ENCODE measurements around the gene B4GALT1.

The B4GALT1 gene

GRCh38 chr9:33192493-33193255, 25.5 kb upstream of the B4GALT1 start:
- H3K36me3 ChIP-seq (ENCODE audit: control insufficient read depth, low read depth, low read length): no peaks in the 10 kb centered on the region
- H3K4me3 ChIP-seq (ENCODE audit: low read length): no peak overlapping the region
- no peaks in the 10 kb centered on the region for H3K4me1 ChIP-seq (ENCODE audit: control insufficient read depth, low read depth, low read length)
- no peaks in the 10 kb centered on the region for H3K27me3 ChIP-seq (ENCODE audit: control insufficient read depth, insufficient read depth, low read length)
- no peaks in the 10 kb centered on the region for H3K9me3 ChIP-seq (ENCODE audit: control insufficient read depth, low read depth, low read length)
- no peak overlapping the region for H3K9ac ChIP-seq (ENCODE audit: low read length)
- H3K27ac ChIP-seq (ENCODE audit: low read length): no peak overlapping the region

- no peaks in the 10 kb centered on the region for H3K4me1 ChIP-seq (ENCODE audit: control insufficient read depth, low read depth, low read length)
- no peak overlapping the region for H3K9ac ChIP-seq (ENCODE audit: low read length)
- H3K27ac ChIP-seq (ENCODE audit: low read length): no peak overlapping the region
- no peaks in the 10 kb centered on the region for H3K27me3 ChIP-seq (ENCODE audit: control insufficient read depth, insufficient read depth, low read length)
- no peak overlapping the region for H3K4me3 ChIP-seq (ENCODE audit: low read length)
- no peaks in the 10 kb centered on the region for H3K36me3 ChIP-seq (ENCODE audit: control insufficient read depth, low read depth, low read length)
- no peaks in the 10 kb centered on the region for H3K9me3 ChIP-seq (ENCODE audit: control insufficient read depth, low read depth, low read length)
Measured at GRCh38 chr9:33190021-33190705, 23.0 kb upstream of the B4GALT1 start.

- Histone ChIP-seq H3K4me1 (ENCODE audit: control insufficient read depth, low read depth, low read length) (no peaks in the 10 kb centered on the region), H3K36me3 (ENCODE audit: control insufficient read depth, low read depth, low read length) (no peaks in the 10 kb centered on the region), H3K9ac (ENCODE audit: low read length) (no peak overlapping the region), H3K4me3 (ENCODE audit: low read length) (no peak overlapping the region), H3K27ac (ENCODE audit: low read length) (no peak overlapping the region), H3K9me3 (ENCODE audit: control insufficient read depth, low read depth, low read length) (no peaks in the 10 kb centered on the region), H3K27me3 (ENCODE audit: control insufficient read depth, insufficient read depth, low read length) (no peaks in the 10 kb centered on the region)
Measured at GRCh38 chr9:33189331-33189791, 22.2 kb upstream of the B4GALT1 start.

- Histone ChIP-seq H3K27me3 (ENCODE audit: control insufficient read depth, insufficient read depth, low read length) (no peaks in the 10 kb centered on the region), H3K9ac (ENCODE audit: low read length) (no peak overlapping the region), H3K4me1 (ENCODE audit: control insufficient read depth, low read depth, low read length) (no peaks in the 10 kb centered on the region)
Measured at GRCh38 chr9:33188711-33189110, 21.6 kb upstream of the B4GALT1 start.

GRCh38 chr9:33187519-33188218, 20.5 kb upstream of the B4GALT1 start:
- Histone ChIP-seq H3K36me3 (ENCODE audit: control insufficient read depth, low read depth, low read length) (no peaks in the 10 kb centered on the region), H3K27me3 (ENCODE audit: control insufficient read depth, insufficient read depth, low read length) (no peaks in the 10 kb centered on the region), H3K9ac (ENCODE audit: low read length) (no peak overlapping the region), H3K9me3 (ENCODE audit: control insufficient read depth, low read depth, low read length) (no peaks in the 10 kb centered on the region), H3K27ac (ENCODE audit: low read length) (no peak overlapping the region), H3K4me3 (ENCODE audit: low read length) (no peak overlapping the region), H3K4me1 (ENCODE audit: control insufficient read depth, low read depth, low read length) (no peaks in the 10 kb centered on the region)

More at GRCh38 chr9:33188711-33189110, 21.6 kb upstream of the B4GALT1 start:
- no peaks in the 10 kb centered on the region for H3K9me3 ChIP-seq (ENCODE audit: control insufficient read depth, low read depth, low read length)
- H3K27ac ChIP-seq (ENCODE audit: low read length): no peak overlapping the region
- no peaks in the 10 kb centered on the region for H3K36me3 ChIP-seq (ENCODE audit: control insufficient read depth, low read depth, low read length)
- H3K4me3 ChIP-seq (ENCODE audit: low read length): no peak overlapping the region

GRCh38 chr9:33186457-33187168, 19.5 kb upstream of the B4GALT1 start:
- H3K36me3 ChIP-seq (ENCODE audit: control insufficient read depth, low read depth, low read length): no peaks in the 10 kb centered on the region
- no peaks in the 10 kb centered on the region for H3K9me3 ChIP-seq (ENCODE audit: control insufficient read depth, low read depth, low read length)
- no peaks in the 10 kb centered on the region for H3K27me3 ChIP-seq (ENCODE audit: control insufficient read depth, insufficient read depth, low read length)
- no peak overlapping the region for H3K27ac ChIP-seq (ENCODE audit: low read length)
- no peak overlapping the region for H3K9ac ChIP-seq (ENCODE audit: low read length)
- H3K4me3 ChIP-seq (ENCODE audit: low read length): no peak overlapping the region
- no peaks in the 10 kb centered on the region for H3K4me1 ChIP-seq (ENCODE audit: control insufficient read depth, low read depth, low read length)

GRCh38 chr9:33185858-33186257, 18.7 kb upstream of the B4GALT1 start:
- Histone ChIP-seq H3K4me1 (ENCODE audit: control insufficient read depth, low read depth, low read length) (no peaks in the 10 kb centered on the region), H3K9me3 (ENCODE audit: control insufficient read depth, low read depth, low read length) (no peaks in the 10 kb centered on the region), H3K36me3 (ENCODE audit: control insufficient read depth, low read depth, low read length) (no peaks in the 10 kb centered on the region), H3K27ac (ENCODE audit: low read length) (no peak overlapping the region), H3K4me3 (ENCODE audit: low read length) (no peak overlapping the region), H3K9ac (ENCODE audit: low read length) (no peak overlapping the region), H3K27me3 (ENCODE audit: control insufficient read depth, insufficient read depth, low read length) (no peaks in the 10 kb centered on the region)

GRCh38 chr9:33185406-33185805, 18.3 kb upstream of the B4GALT1 start:
- Histone ChIP-seq H3K27ac (ENCODE audit: low read length) (no peak overlapping the region), H3K4me1 (ENCODE audit: control insufficient read depth, low read depth, low read length) (no peaks in the 10 kb centered on the region), H3K36me3 (ENCODE audit: control insufficient read depth, low read depth, low read length) (no peaks in the 10 kb centered on the region), H3K4me3 (ENCODE audit: low read length) (no peak overlapping the region), H3K27me3 (ENCODE audit: control insufficient read depth, insufficient read depth, low read length) (no peaks in the 10 kb centered on the region), H3K9me3 (ENCODE audit: control insufficient read depth, low read depth, low read length) (no peaks in the 10 kb centered on the region), H3K9ac (ENCODE audit: low read length) (no peak overlapping the region)

GRCh38 chr9:33184963-33185362, 17.8 kb upstream of the B4GALT1 start:
- Histone ChIP-seq H3K27ac (ENCODE audit: low read length) (no peak overlapping the region), H3K36me3 (ENCODE audit: control insufficient read depth, low read depth, low read length) (no peaks in the 10 kb centered on the region), H3K9ac (ENCODE audit: low read length) (no peak overlapping the region), H3K4me1 (ENCODE audit: control insufficient read depth, low read depth, low read length) (no peaks in the 10 kb centered on the region), H3K4me3 (ENCODE audit: low read length) (no peak overlapping the region), H3K27me3 (ENCODE audit: control insufficient read depth, insufficient read depth, low read length) (no peaks in the 10 kb centered on the region), H3K9me3 (ENCODE audit: control insufficient read depth, low read depth, low read length) (no peaks in the 10 kb centered on the region)

- no peaks in the 10 kb centered on the region for H3K27me3 ChIP-seq (ENCODE audit: control insufficient read depth, insufficient read depth, low read length)
- no peak overlapping the region for H3K9ac ChIP-seq (ENCODE audit: low read length)
- H3K36me3 ChIP-seq (ENCODE audit: control insufficient read depth, low read depth, low read length): no peaks in the 10 kb centered on the region
- H3K4me1 ChIP-seq (ENCODE audit: control insufficient read depth, low read depth, low read length): no peaks in the 10 kb centered on the region
- H3K9me3 ChIP-seq (ENCODE audit: control insufficient read depth, low read depth, low read length): no peaks in the 10 kb centered on the region
- no peak overlapping the region for H3K27ac ChIP-seq (ENCODE audit: low read length)
- no peak overlapping the region for H3K4me3 ChIP-seq (ENCODE audit: low read length)
Measured at GRCh38 chr9:33182519-33182918, 15.4 kb upstream of the B4GALT1 start.

- Histone ChIP-seq H3K4me1 (ENCODE audit: control insufficient read depth, low read depth, low read length) (no peaks in the 10 kb centered on the region), H3K27ac (ENCODE audit: low read length) (no peak overlapping the region), H3K9ac (ENCODE audit: low read length) (no peak overlapping the region), H3K9me3 (ENCODE audit: control insufficient read depth, low read depth, low read length) (no peaks in the 10 kb centered on the region), H3K27me3 (ENCODE audit: control insufficient read depth, insufficient read depth, low read length) (no peaks in the 10 kb centered on the region), H3K4me3 (ENCODE audit: low read length) (no peak overlapping the region), H3K36me3 (ENCODE audit: control insufficient read depth, low read depth, low read length) (no peaks in the 10 kb centered on the region)
Measured at GRCh38 chr9:33180526-33181184, 13.5 kb upstream of the B4GALT1 start.
